WTC11 (cell line): ENCODE measurements around the gene SDCCAG8. TPM values are rescaled to one million over a fixed set of nuclear protein-coding genes. Genes with fewer than 3 reads are reported as not detected.

Experiments used
- ATAC-seq: fragments of 200-7000 bp; cut with Tn5 transposase; 2 replicates; pipeline ENCODE4 v1.10.0; 2021; ENCODE audit warnings: mild to moderate bottlenecking, moderate library complexity
- CTCF ChIA-PET: fragments of 300-600 bp; sonication (Branson Sonifier 250); formaldehyde crosslinking; loops from one replicate; lab custom pipeline; 2021; ENCODE audit warnings: antibody characterized with exemption; lab: Charles Lee
- POLR2A ChIA-PET: fragments of 350-600 bp; sonication (Branson Sonifier 250); formaldehyde crosslinking; loops from one replicate; lab custom pipeline; 2021; ENCODE audit warnings: antibody characterized with exemption; lab: Charles Lee
- DNase-seq: peaks from one replicate; pipeline ENCODE4 v3.0.0; 2021; ENCODE audit warnings: low spot score
- H3K27ac Mint-ChIP-seq: 2 replicates; pipeline ENCODE4 v1.8.0; 2021; ENCODE audit warnings: mixed read lengths
- H3K27me3 Mint-ChIP-seq: 2 replicates; pipeline ENCODE4 v1.8.0; 2021; ENCODE audit warnings: low read depth, mild to moderate bottlenecking, moderate library complexity, mixed read lengths
- H3K36me3 Mint-ChIP-seq: 2 replicates; pipeline ENCODE4 v1.8.0; 2021; ENCODE audit warnings: mixed read lengths
- H3K4me1 Mint-ChIP-seq: 2 replicates; pipeline ENCODE4 v1.8.0; 2022; ENCODE audit warnings: mixed read lengths
- H3K4me3 Mint-ChIP-seq: 2 replicates; pipeline ENCODE4 v1.8.0; 2021; ENCODE audit warnings: mild to moderate bottlenecking, moderate library complexity, mixed read lengths
- H3K9me3 Mint-ChIP-seq: 2 replicates; pipeline ENCODE4 v1.8.0; 2021; ENCODE audit warnings: mixed read lengths
- CBFB ChIP-seq: sonication (generic); formaldehyde crosslinking; IDR thresholded peaks from 2 replicates; pipeline ENCODE4 v1.8.1; 2022; ENCODE audit warnings: mild to moderate bottlenecking, low read depth, missing genetic modification reagents
- CREM ChIP-seq: sonication (generic); formaldehyde crosslinking; IDR thresholded peaks from 2 replicates; pipeline ENCODE4 v1.8.1; 2022; ENCODE audit warnings: mild to moderate bottlenecking, missing genetic modification reagents, moderate library complexity
- CTCF ChIP-seq: fragments of 200-600 bp; IDR thresholded peaks from 2 replicates; pipeline ENCODE4 v1.8.0; 2022; ENCODE audit warnings: antibody characterized with exemption
- ELF4 ChIP-seq: sonication (generic); formaldehyde crosslinking; IDR thresholded peaks from 2 replicates; pipeline ENCODE4 v1.8.1; 2022; ENCODE audit warnings: low read depth, mild to moderate bottlenecking, moderate library complexity, missing genetic modification reagents
- ERG ChIP-seq: fragments of 250-450 bp; sonication (Bioruptor Pico); IDR thresholded peaks from 2 replicates; pipeline ENCODE4 v1.8.0; 2021; ENCODE audit warnings: mild to moderate bottlenecking
- ETV6 ChIP-seq: sonication (generic); formaldehyde crosslinking; IDR thresholded peaks from 2 replicates; pipeline ENCODE4 v1.8.1; 2022; ENCODE audit warnings: mild to moderate bottlenecking, missing genetic modification reagents
- FOXP4 ChIP-seq: sonication (generic); formaldehyde crosslinking; IDR thresholded peaks from 2 replicates; pipeline ENCODE4 v1.8.0; 2022; ENCODE audit warnings: mild to moderate bottlenecking, missing genetic modification reagents
- HMGA2 ChIP-seq: fragments of 250-450 bp; sonication (Bioruptor Pico); IDR thresholded peaks from 2 replicates; pipeline ENCODE4 v1.4.0; 2021; ENCODE audit warnings: mild to moderate bottlenecking, moderate library complexity
- NFATC4 ChIP-seq: fragments of 250-450 bp; sonication (Bioruptor Pico); IDR thresholded peaks from 2 replicates; pipeline ENCODE4 v1.9.0; 2021; ENCODE audit warnings: mild to moderate bottlenecking
- NFE2L1 ChIP-seq: sonication (generic); formaldehyde crosslinking; IDR thresholded peaks from 2 replicates; pipeline ENCODE4 v1.8.1; 2023; ENCODE audit warnings: missing genetic modification reagents
- NFYB ChIP-seq: sonication (generic); formaldehyde crosslinking; conservative IDR thresholded peaks from 2 replicates; pipeline ENCODE4 v1.8.0; 2022; ENCODE audit warnings: low read depth, missing genetic modification reagents
- SOX15 ChIP-seq: fragments of 250-450 bp; sonication (Bioruptor Pico); IDR thresholded peaks from 2 replicates; pipeline ENCODE4 v1.9.0; 2021; ENCODE audit warnings: mild to moderate bottlenecking
- TP53 ChIP-seq: sonication (generic); formaldehyde crosslinking; IDR thresholded peaks from 2 replicates; pipeline ENCODE4 v1.8.1; 2023; ENCODE audit warnings: mild to moderate bottlenecking, missing genetic modification reagents
- ZBTB43 ChIP-seq: sonication (generic); formaldehyde crosslinking; IDR thresholded peaks from 2 replicates; pipeline ENCODE4 v1.8.1; 2023; ENCODE audit warnings: mild to moderate bottlenecking, missing genetic modification reagents
- ZMAT4 ChIP-seq: fragments of 250-450 bp; sonication (Bioruptor Pico); IDR thresholded peaks from 2 replicates; pipeline ENCODE4 v1.9.0; 2021; ENCODE audit warnings: mild to moderate bottlenecking
- ZNF121 ChIP-seq: sonication (generic); formaldehyde crosslinking; IDR thresholded peaks from 2 replicates; pipeline ENCODE4 v1.8.0; 2023; ENCODE audit warnings: missing genetic modification reagents
- ZNF138 ChIP-seq: sonication (generic); formaldehyde crosslinking; conservative IDR thresholded peaks from 2 replicates; pipeline ENCODE4 v1.8.1; 2022; ENCODE audit warnings: mild to moderate bottlenecking, moderate library complexity, missing genetic modification reagents
- ZNF232 ChIP-seq: sonication (generic); formaldehyde crosslinking; IDR thresholded peaks from 2 replicates; pipeline ENCODE4 v1.8.0; 2022; ENCODE audit warnings: mild to moderate bottlenecking, missing genetic modification reagents
- total RNA-seq: library from RNA; stranded (reverse); gene quantifications from 3 replicates; pipeline ENCODE4 v1.2.3, GENCODE V29; 2021
- TF ChIP-seq, protein P1 (sequence below): fragments of 250-450 bp; sonication (Bioruptor Pico); IDR thresholded peaks from 2 replicates; pipeline ENCODE4 v1.9.0; 2021; ENCODE audit warnings: mild to moderate bottlenecking
- TF ChIP-seq, protein P2 (sequence below): sonication (generic); formaldehyde crosslinking; IDR thresholded peaks from 2 replicates; pipeline ENCODE4 v1.8.0; 2023; ENCODE audit warnings: missing genetic modification reagents
- TF ChIP-seq, protein P3 (sequence below): fragments of 250-450 bp; sonication (Bioruptor Pico); IDR thresholded peaks from 2 replicates; pipeline ENCODE4 v2.1.2; 2022; ENCODE audit warnings: mild to moderate bottlenecking, moderate library complexity
- TF ChIP-seq, protein P4 (sequence below): sonication (generic); formaldehyde crosslinking; IDR thresholded peaks from 2 replicates; pipeline ENCODE4 v1.8.1; 2023; ENCODE audit warnings: mild to moderate bottlenecking, missing genetic modification reagents, moderate library complexity

Gene SDCCAG8
- total RNA-seq, 1 experiment from 2014 or later, result 44.3 TPM

- Mint-ChIP-seq H3K27ac (peak overlapping the region; percentile 75), H3K36me3 (peaks cover 5% of the 10 kb centered on the region), H3K9me3 (peaks cover 5% of the 10 kb centered on the region), H3K4me1 (peaks cover 34% of the 10 kb centered on the region), H3K4me3 (peak overlapping the region; percentile 48), H3K27me3 (no peaks in the 10 kb centered on the region)
- DNase-seq, result no peak
- TF ChIP-seq NFATC4 (CRISPR knock-in tag), result no peak
- no peak for TF ChIP-seq ELF4
- TF ChIP-seq, protein P1, sequence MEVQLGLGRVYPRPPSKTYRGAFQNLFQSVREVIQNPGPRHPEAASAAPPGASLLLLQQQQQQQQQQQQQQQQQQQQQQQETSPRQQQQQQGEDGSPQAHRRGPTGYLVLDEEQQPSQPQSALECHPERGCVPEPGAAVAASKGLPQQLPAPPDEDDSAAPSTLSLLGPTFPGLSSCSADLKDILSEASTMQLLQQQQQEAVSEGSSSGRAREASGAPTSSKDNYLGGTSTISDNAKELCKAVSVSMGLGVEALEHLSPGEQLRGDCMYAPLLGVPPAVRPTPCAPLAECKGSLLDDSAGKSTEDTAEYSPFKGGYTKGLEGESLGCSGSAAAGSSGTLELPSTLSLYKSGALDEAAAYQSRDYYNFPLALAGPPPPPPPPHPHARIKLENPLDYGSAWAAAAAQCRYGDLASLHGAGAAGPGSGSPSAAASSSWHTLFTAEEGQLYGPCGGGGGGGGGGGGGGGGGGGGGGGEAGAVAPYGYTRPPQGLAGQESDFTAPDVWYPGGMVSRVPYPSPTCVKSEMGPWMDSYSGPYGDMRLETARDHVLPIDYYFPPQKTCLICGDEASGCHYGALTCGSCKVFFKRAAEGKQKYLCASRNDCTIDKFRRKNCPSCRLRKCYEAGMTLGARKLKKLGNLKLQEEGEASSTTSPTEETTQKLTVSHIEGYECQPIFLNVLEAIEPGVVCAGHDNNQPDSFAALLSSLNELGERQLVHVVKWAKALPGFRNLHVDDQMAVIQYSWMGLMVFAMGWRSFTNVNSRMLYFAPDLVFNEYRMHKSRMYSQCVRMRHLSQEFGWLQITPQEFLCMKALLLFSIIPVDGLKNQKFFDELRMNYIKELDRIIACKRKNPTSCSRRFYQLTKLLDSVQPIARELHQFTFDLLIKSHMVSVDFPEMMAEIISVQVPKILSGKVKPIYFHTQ, result no peak
- no peak for TF ChIP-seq SOX15 (CRISPR knock-in tag)
- TF ChIP-seq, protein P2, sequence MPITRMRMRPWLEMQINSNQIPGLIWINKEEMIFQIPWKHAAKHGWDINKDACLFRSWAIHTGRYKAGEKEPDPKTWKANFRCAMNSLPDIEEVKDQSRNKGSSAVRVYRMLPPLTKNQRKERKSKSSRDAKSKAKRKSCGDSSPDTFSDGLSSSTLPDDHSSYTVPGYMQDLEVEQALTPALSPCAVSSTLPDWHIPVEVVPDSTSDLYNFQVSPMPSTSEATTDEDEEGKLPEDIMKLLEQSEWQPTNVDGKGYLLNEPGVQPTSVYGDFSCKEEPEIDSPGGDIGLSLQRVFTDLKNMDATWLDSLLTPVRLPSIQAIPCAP, result no peak
- TF ChIP-seq, protein P3, sequence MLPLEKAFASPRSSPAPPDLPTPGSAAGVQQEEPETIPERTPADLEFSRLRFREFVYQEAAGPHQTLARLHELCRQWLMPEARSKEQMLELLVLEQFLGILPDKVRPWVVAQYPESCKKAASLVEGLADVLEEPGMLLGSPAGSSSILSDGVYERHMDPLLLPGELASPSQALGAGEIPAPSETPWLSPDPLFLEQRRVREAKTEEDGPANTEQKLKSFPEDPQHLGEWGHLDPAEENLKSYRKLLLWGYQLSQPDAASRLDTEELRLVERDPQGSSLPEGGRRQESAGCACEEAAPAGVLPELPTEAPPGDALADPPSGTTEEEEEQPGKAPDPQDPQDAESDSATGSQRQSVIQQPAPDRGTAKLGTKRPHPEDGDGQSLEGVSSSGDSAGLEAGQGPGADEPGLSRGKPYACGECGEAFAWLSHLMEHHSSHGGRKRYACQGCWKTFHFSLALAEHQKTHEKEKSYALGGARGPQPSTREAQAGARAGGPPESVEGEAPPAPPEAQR (CRISPR knock-in tag), result no peak
- no peak for TF ChIP-seq ZMAT4 (CRISPR knock-in tag)
- TF ChIP-seq ZNF232, result no peak
- TF ChIP-seq, protein P4, sequence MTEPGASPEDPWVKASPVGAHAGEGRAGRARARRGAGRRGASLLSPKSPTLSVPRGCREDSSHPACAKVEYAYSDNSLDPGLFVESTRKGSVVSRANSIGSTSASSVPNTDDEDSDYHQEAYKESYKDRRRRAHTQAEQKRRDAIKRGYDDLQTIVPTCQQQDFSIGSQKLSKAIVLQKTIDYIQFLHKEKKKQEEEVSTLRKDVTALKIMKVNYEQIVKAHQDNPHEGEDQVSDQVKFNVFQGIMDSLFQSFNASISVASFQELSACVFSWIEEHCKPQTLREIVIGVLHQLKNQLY (CRISPR knock-in tag), result no peak
- TF ChIP-seq ZNF121, result no peak
- no peak for TF ChIP-seq ETV6 (CRISPR knock-in tag)
- no peak; the same call in 1 of the 2 replicates for ATAC-seq
- POLR2A ChIA-PET, result no interaction called here
- CTCF ChIA-PET, result no interaction called here
These were observed 60.1 kb downstream of the SDCCAG8 start for GRCh38 chr1:243315893-243316292.

DNA sequence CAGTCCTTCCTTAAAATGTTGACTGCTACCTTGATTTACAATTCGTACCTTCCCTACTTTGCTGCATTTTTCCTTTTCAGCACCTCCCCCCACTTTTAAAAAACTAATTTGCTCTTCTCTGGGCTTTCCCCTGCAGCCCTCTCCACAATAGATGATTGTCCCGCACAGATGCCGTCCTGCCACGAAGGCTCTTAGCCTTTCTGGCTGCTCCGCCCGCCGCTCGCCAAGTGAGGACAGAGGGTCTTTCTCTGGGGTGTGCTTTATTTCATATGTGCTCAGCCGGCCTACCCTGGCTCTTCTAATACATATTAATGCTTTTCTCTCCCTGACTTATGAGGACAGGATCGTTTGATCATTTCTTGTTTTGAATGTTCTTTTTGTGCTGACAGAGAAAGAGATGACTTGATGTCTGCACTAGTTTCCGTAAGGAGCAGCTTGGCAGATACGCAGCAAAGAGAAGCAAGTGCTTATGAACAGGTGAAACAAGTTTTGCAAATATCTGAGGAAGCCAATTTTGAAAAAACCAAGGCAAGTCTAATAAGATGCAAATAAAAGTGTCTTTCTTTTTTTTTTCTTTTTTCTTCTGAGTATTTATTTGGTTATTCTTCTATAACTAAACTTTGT lies 60.6 kb downstream of the SDCCAG8 start:
- peak; percentile 91 for ATAC-seq
- Mint-ChIP-seq H3K27ac (peak overlapping the region; percentile 75), H3K27me3 (no peaks in the 10 kb centered on the region)

More for the DNA sequence above, 60.6 kb downstream of the SDCCAG8 start:
- Mint-ChIP-seq H3K4me3 (peak overlapping the region; percentile 48), H3K4me1 (peaks cover 33% of the 10 kb centered on the region), H3K36me3 (peaks cover 5% of the 10 kb centered on the region), H3K9me3 (peaks cover 5% of the 10 kb centered on the region)
- no peak for TF ChIP-seq NFYB (CRISPR knock-in tag)
- no peak for TF ChIP-seq HMGA2
- no peak for TF ChIP-seq NFE2L1 (CRISPR knock-in tag)
- TF ChIP-seq TP53 (CRISPR knock-in tag), result no peak
- no peak for TF ChIP-seq ZNF138
- TF ChIP-seq CTCF, result no peak
- no peak for TF ChIP-seq FOXP4
- TF ChIP-seq ZBTB43 (CRISPR knock-in tag), result no peak
- no peak for TF ChIP-seq CREM
- TF ChIP-seq CBFB, result no peak
- TF ChIP-seq ERG (CRISPR knock-in tag), result no peak
- peak; percentile 39 for DNase-seq
- ChIA-PET CTCF (no interaction called here), POLR2A (no interaction called here)
